Lower leg skin (tissue), 3 donors: ENCODE results near the gene DOCK3.

Experiments
- POLR2A ChIP-seq, 2 donors: fragments of 450-650 bp; IDR thresholded peaks; one replicate each; pipeline ENCODE4 v1.6.1; 2016 to 2017; ENCODE audit warnings: antibody characterized with exemption in 2 of 2, mild to moderate bottlenecking in 1 of 2, moderate library complexity in 1 of 2
- TF ChIP-seq, protein P1 (sequence below), 3 donors: fragments of 450-650 bp; IDR thresholded peaks; one replicate each; pipeline ENCODE4 v1.5.1; 2016; ENCODE audit warnings: antibody characterized with exemption in 3 of 3, mild to moderate bottlenecking in 3 of 3, moderate library complexity in 2 of 3

DNA sequence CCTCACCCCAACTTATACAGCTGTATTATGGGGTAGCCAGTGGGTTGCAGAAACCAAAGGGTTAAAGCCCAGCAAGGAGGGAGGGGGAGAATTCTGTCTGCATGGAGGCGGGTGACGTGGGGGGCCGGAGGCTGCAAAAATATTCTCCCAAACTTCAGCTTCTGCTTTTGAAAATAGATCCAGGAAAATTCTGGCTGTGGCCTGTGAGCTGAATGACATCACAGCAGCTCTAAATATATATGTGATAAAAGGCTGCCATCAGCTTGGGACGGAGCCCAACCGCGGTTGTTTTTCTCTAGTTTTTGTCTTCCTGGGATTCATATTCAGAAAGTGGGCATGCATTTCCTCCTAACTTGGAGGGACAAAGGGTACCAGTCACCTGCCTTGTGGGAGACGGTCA, 30.2 kb upstream of the DOCK3 start:
- TF ChIP-seq POLR2A (IDR thresholded peaks at IDR 0.05) = no peak
- TF ChIP-seq, protein P1, sequence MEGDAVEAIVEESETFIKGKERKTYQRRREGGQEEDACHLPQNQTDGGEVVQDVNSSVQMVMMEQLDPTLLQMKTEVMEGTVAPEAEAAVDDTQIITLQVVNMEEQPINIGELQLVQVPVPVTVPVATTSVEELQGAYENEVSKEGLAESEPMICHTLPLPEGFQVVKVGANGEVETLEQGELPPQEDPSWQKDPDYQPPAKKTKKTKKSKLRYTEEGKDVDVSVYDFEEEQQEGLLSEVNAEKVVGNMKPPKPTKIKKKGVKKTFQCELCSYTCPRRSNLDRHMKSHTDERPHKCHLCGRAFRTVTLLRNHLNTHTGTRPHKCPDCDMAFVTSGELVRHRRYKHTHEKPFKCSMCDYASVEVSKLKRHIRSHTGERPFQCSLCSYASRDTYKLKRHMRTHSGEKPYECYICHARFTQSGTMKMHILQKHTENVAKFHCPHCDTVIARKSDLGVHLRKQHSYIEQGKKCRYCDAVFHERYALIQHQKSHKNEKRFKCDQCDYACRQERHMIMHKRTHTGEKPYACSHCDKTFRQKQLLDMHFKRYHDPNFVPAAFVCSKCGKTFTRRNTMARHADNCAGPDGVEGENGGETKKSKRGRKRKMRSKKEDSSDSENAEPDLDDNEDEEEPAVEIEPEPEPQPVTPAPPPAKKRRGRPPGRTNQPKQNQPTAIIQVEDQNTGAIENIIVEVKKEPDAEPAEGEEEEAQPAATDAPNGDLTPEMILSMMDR (IDR thresholded peaks at IDR 0.05) = no peak
